GM20431 (cell line): ENCODE results near the gene SEPTIN12.

Source experiments
- in situ Hi-C: fragments of 300-500 bp; cut with MseI, MboI; formaldehyde crosslinking; loops from one replicate; pipeline ENCODE4 v1.15.0; 2020; ENCODE audit warnings: low sequenced_read_pairs; ENCODE audit not compliant: unreplicated experiment

The SEPTIN12 gene

GRCh38 chr16:4734730-4735535 is 53.2 kb downstream of the SEPTIN12 start:
- in situ Hi-C loops = no loop called here

GRCh38 chr16:4734063-4734729 is 53.9 kb downstream of the SEPTIN12 start, which contains the start of the genes ANKS3 and DNAAF8:
TSS of gene ANKS3 (minus strand) at chr16:4734271. CDS start at chr16:4730149, 4,122 bp downstream.
TSS of gene DNAAF8 (plus strand) at chr16:4734537. CDS start at chr16:4736515, 1,978 bp downstream.
- in situ Hi-C loops = no loop called here

GRCh38 chr16:4733747-4734062 is 54.4 kb downstream of the SEPTIN12 start:
- in situ Hi-C loops = no loop called here

- in situ Hi-C loops = no loop called here
Measured at GRCh38 chr16:4733211-4733742, 54.9 kb downstream of the SEPTIN12 start.

- in situ Hi-C loops = no loop called here
Measured at GRCh38 chr16:4729876-4730275, 58.3 kb downstream of the SEPTIN12 start.

- in situ Hi-C loops = no loop called here
Measured at GRCh38 chr16:4728676-4729075, 59.5 kb downstream of the SEPTIN12 start.
